Naive thymus-derived CD4-positive, alpha-beta T cell (primary cell): ENCODE measurements around the gene CXCL6. TPM values are rescaled to one million over a fixed set of nuclear protein-coding genes. Genes with fewer than 3 reads are reported as not detected.

Experiments used
- ATAC-seq: fragments of 150-1000 bp; cut with Tn5 transposase; 2 replicates; pipeline ENCODE4 v1.10.0; 2021; ENCODE audit warnings: mild to moderate bottlenecking, moderate library complexity
- CTCF ChIA-PET: fragments of 350-600 bp; sonication (Branson Sonifier 250); formaldehyde crosslinking; loops from one replicate; lab custom pipeline; 2021; ENCODE audit warnings: antibody characterized with exemption; lab: Charles Lee
- POLR2A ChIA-PET: fragments of 350-600 bp; sonication (Branson Sonifier 250); formaldehyde crosslinking; loops from one replicate; lab custom pipeline; 2021; ENCODE audit warnings: antibody characterized with exemption, inconsistent platforms; lab: Charles Lee
- DNase-seq, 9 donors: peaks; one replicate each; pipeline versions ENCODE4 v3.0.0 to v3.0.0-alpha.2; 2020 to 2022; ENCODE audit warnings: mixed read lengths in 1 of 9
- H3K27ac ChIP-seq: one replicate; pipeline ENCODE4 v1.7.0; 2013; ENCODE audit warnings: mild to moderate bottlenecking, low read depth, low read length, moderate library complexity
- H3K27me3 ChIP-seq, 2 donors: one replicate each; pipeline ENCODE4 v1.7.0; 2013; ENCODE audit warnings: low read length in 2 of 2, mild to moderate bottlenecking in 2 of 2, moderate library complexity in 2 of 2; ENCODE audit not compliant: control insufficient read depth in 2 of 2, insufficient read depth in 2 of 2
- H3K36me3 ChIP-seq, 3 experiments: 1 replicate in 2 of 3; 2 replicates in 1 of 3; pipeline ENCODE4 v1.7.0; 2013; ENCODE audit warnings: low read length in 3 of 3, mild to moderate bottlenecking in 3 of 3, moderate library complexity in 1 of 3; ENCODE audit not compliant: insufficient read depth in 3 of 3, control insufficient read depth in 2 of 3
- H3K4me1 ChIP-seq, 2 donors: one replicate each; pipeline ENCODE4 v1.7.0; 2013; ENCODE audit warnings: low read length in 2 of 2, mild to moderate bottlenecking in 2 of 2, moderate library complexity in 1 of 2; ENCODE audit not compliant: control insufficient read depth in 2 of 2, insufficient read depth in 2 of 2
- H3K4me3 ChIP-seq: 2 replicates; pipeline ENCODE4 v1.7.0; 2013; ENCODE audit warnings: mild to moderate bottlenecking, low read length
- H3K9me3 ChIP-seq, 3 experiments: 1 replicate in 2 of 3; 2 replicates in 1 of 3; pipeline ENCODE4 v1.7.0; 2013; ENCODE audit warnings: low read length in 3 of 3; ENCODE audit not compliant: control insufficient read depth in 2 of 3
- H3K27ac Mint-ChIP-seq, 9 donors: one replicate each; pipeline ENCODE4 v1.8.0; 2020 to 2022; ENCODE audit warnings: mixed read lengths in 9 of 9, mild to moderate bottlenecking in 8 of 9, moderate library complexity in 5 of 9, inconsistent platforms in 2 of 9
- H3K27me3 Mint-ChIP-seq, 5 donors: one replicate each; pipeline ENCODE4 v1.8.0; 2021 to 2022; ENCODE audit warnings: mixed read lengths in 5 of 5, mild to moderate bottlenecking in 1 of 5
- H3K36me3 Mint-ChIP-seq, 5 donors: one replicate each; pipeline ENCODE4 v1.8.0; 2020 to 2022; ENCODE audit warnings: mixed read lengths in 5 of 5, mild to moderate bottlenecking in 3 of 5, inconsistent platforms in 1 of 5
- H3K4me1 Mint-ChIP-seq, 7 donors: one replicate each; pipeline ENCODE4 v1.8.0; 2020 to 2022; ENCODE audit warnings: mixed read lengths in 7 of 7, mild to moderate bottlenecking in 3 of 7, inconsistent platforms in 1 of 7
- H3K4me3 Mint-ChIP-seq, 10 donors: one replicate each; pipeline ENCODE4 v1.8.0; 2020 to 2022; ENCODE audit warnings: mild to moderate bottlenecking in 10 of 10, mixed read lengths in 10 of 10, moderate library complexity in 6 of 10, inconsistent platforms in 2 of 10
- H3K9me3 Mint-ChIP-seq, 11 donors: one replicate each; pipeline ENCODE4 v1.8.0; 2020 to 2022; ENCODE audit warnings: mixed read lengths in 11 of 11, mild to moderate bottlenecking in 4 of 11, inconsistent platforms in 1 of 11, moderate library complexity in 1 of 11
- intact Hi-C, 2 donors: fragments of 100-400 bp; cut with micrococcal nuclease; formaldehyde crosslinking; loops; one replicate each; pipeline ENCODE4 v1.15.1; 2023
- polyA plus RNA-seq, 2 donors: library from polyadenylated mRNA; unstranded; fragments of 300-500 nt; fragmentation: Illumina TruSeq; gene quantifications; one replicate each; pipeline ENCODE4 v1.2.3, GENCODE V29; 2021
- total RNA-seq, 6 experiments: library from RNA in 5 of 6; stranded (reverse) in 5 of 6; gene quantifications; 1 replicate in 5 of 6; 2 replicates in 1 of 6; pipeline ENCODE4 v1.2.3 and lab custom pipeline; 2021 to 2026

CXCL6 gene
- total and polyA plus RNA-seq, 7 experiments from 2014 or later: not detected

DNA sequence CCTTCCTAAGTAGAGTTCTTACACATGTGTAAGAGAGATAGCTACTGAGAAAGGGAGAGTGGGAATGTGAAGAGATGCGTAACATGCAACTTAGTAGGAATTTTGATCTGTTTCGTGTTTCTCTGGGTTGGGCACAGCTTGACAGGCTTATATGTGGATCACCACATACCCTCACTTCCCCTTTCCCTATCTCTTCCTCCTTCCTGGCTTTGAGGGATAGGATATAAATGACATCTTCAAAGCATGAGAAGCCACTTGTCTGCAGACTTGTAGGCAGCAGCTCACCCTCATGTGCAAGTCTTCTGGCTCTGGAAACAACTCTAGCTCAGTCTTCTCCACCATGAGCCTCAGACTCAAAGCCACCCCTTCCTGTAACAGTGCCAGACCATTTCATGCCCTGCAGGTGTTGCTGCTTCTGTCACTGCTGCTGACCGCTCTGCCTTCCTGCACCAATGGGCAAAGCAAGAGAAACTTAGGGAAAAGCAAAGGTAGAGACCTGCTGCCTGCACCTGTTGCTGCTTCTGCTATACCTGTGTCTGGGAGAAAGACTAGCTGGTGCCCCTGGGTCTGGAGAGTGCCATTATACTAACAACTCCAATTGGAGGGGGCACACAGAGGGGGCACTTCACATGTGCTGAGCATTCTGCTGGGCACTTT is 11.2 kb downstream of the CXCL6 start:
- POLR2A ChIA-PET: no interaction called here
- peaks cover 0 to 2% (median 0%) of the 10 kb centered on the region in 11 donors for H3K9me3 Mint-ChIP-seq
- no peak overlapping the region for H3K4me3 ChIP-seq
- peaks cover 2 to 9% (median 4%) of the 10 kb centered on the region in 5 donors for H3K27me3 Mint-ChIP-seq
- ATAC-seq (no peak), DNase-seq (no peak)
- intact Hi-C loops: no loop called here
- H3K27ac Mint-ChIP-seq: no peak overlapping the region
- no peaks in the 10 kb centered on the region for H3K4me1 ChIP-seq
- no peaks in the 10 kb centered on the region for H3K9me3 ChIP-seq
- H3K4me3 Mint-ChIP-seq: no peak overlapping the region
- H3K27me3 ChIP-seq: no peaks in the 10 kb centered on the region
- H3K36me3 Mint-ChIP-seq: no peaks in the 10 kb centered on the region
- CTCF ChIA-PET: no interaction called here
- H3K36me3 ChIP-seq: no peaks in the 10 kb centered on the region
- H3K4me1 Mint-ChIP-seq: no peaks in the 10 kb centered on the region
- H3K27ac ChIP-seq: no peak overlapping the region

DNA sequence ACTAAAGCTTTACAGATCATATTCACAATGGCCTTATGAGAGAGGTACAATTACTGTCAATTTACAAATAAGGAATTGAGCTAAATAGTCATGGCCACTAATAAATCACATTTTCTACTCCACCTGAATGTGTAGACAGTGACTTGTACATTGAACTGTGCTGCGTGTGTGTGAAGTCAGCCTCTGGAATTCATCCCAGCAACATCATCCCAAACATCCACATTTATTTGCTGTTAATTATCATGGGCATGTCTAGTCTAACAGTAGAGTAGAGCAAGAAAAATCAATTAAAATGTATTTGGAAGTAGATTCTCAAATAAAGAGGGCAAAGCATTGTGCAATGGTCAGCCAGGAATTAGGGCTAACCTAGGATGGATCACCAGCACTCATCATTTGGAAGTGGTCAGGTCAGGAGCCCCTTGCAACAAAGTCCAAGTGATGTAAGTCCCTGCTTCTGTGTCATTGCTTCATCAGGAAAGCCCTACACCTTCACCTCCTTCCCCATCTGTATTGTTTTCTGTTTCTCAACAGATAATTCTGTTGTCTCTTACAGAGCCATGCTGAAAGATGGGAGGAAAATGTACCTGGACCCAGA is 11.8 kb downstream of the CXCL6 start:
- no peak for ATAC-seq
- peaks cover 0 to 2% (median 0%) of the 10 kb centered on the region in 11 donors for H3K9me3 Mint-ChIP-seq
- CTCF ChIA-PET: no interaction called here

DNA sequence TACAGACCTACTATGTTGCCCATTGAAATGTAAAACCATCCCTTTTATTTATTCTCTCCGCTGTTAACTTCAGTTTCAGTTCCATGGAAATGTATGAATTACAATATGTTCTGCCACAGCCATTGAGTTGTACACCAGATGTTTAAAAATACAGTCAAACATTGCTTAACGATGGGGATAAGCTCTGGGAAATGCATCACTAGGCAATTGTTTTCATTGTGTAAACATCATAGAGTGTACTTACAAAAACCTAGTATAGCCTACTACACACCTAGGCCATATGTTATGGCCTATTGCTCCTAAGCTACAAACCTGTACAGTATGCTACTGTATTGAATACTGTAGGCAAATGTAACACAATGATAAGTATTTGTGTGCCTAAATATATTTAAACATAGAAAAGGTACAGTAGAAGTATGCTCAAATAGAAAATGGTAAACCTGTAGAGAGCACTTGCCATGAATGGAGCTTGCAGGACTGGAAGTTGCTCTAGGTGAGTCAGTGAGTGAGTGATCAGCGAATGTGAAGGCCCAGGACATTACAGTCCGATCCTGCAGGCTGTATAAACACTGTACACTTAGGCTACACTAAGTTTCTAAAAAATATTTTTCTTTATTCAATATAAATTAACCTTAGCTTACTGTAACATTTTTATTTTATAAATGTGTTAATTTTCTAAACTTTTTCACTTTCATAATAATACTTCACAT is 13.9 kb downstream of the CXCL6 start:
- intact Hi-C loops: no loop called here
- CTCF ChIA-PET: no interaction called here
- Mint-ChIP-seq H3K9me3 (peaks cover 0 to 2% (median 0%) of the 10 kb centered on the region in 11 donors), H3K4me3 (no peak overlapping the region), H3K27ac (no peak overlapping the region), H3K4me1 (no peaks in the 10 kb centered on the region), H3K36me3 (no peaks in the 10 kb centered on the region), H3K27me3 (peaks cover 4 to 13% (median 10%) of the 10 kb centered on the region in 5 donors)
- no peaks in the 10 kb centered on the region for H3K9me3 ChIP-seq
- H3K27me3 ChIP-seq: no peaks in the 10 kb centered on the region
- no peak for ATAC-seq
- H3K4me3 ChIP-seq: no peak overlapping the region
- H3K27ac ChIP-seq: no peak overlapping the region
- no peaks in the 10 kb centered on the region for H3K36me3 ChIP-seq
- H3K4me1 ChIP-seq: no peaks in the 10 kb centered on the region
- POLR2A ChIA-PET: no interaction called here
- DNase-seq: no peak

More for the DNA sequence above, 11.8 kb downstream of the CXCL6 start:
- no peaks in the 10 kb centered on the region for H3K36me3 Mint-ChIP-seq
- peaks cover 0 to 9% (median 4%) of the 10 kb centered on the region in 5 donors for H3K27me3 Mint-ChIP-seq
- Histone ChIP-seq H3K4me1 (no peaks in the 10 kb centered on the region), H3K36me3 (no peaks in the 10 kb centered on the region), H3K9me3 (no peaks in the 10 kb centered on the region), H3K27me3 (no peaks in the 10 kb centered on the region), H3K4me3 (no peak overlapping the region), H3K27ac (no peak overlapping the region)
- DNase-seq: no peak
- POLR2A ChIA-PET: no interaction called here
- no peak overlapping the region for H3K4me3 Mint-ChIP-seq
- no peak overlapping the region for H3K27ac Mint-ChIP-seq
- H3K4me1 Mint-ChIP-seq: no peaks in the 10 kb centered on the region
- intact Hi-C loops: no loop called here

DNA sequence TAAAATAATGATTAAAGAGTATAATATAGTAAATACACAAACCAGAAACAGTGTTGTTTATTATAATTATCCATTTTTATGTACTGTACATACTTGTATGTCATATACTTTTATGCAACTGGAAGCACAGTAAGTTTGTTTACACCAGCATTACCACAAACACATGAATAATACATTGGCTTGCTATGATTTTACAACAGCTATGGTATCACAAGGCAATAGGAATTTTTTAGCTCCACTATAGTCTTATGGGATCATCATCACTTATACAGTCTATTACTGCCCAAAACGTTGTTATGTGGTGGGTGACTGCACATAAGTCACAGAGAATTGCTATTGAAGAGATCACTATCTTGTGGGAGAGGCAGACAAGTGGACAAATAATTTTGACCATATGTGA is 14.8 kb downstream of the CXCL6 start:
- CTCF ChIA-PET: no interaction called here
- no peak for DNase-seq
- Histone ChIP-seq H3K9me3 (no peaks in the 10 kb centered on the region), H3K27ac (no peak overlapping the region), H3K4me3 (no peak overlapping the region), H3K27me3 (no peaks in the 10 kb centered on the region), H3K4me1 (no peaks in the 10 kb centered on the region), H3K36me3 (no peaks in the 10 kb centered on the region)
- Mint-ChIP-seq H3K36me3 (no peaks in the 10 kb centered on the region), H3K27ac (no peak overlapping the region), H3K4me1 (no peaks in the 10 kb centered on the region), H3K4me3 (no peak overlapping the region), H3K27me3 (peaks cover 0 to 15% (median 12%) of the 10 kb centered on the region in 5 donors), H3K9me3 (peaks cover 0 to 2% (median 0%) of the 10 kb centered on the region in 11 donors)
- intact Hi-C loops: no loop called here
- ATAC-seq: no peak
- POLR2A ChIA-PET: no interaction called here

DNA sequence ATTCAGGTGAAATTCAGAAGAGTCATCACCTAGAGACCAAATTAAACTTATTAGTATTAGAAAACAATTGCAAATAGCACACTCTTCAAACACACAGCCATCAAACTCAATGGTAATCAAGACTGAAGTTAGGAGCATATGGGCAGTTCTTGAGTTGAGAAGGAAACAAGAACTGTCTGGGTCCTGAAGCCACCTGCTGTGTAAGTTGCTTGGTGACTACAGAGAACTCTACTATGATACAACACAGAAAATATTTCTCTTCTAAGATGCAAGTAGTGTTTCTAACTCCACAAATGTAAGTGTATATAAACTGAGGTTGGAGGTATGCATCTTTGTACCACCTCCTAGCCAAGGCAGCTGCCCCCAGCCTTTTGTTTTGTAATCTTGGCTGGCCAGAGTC is 16.3 kb downstream of the CXCL6 start:
- no peaks in the 10 kb centered on the region for H3K27me3 ChIP-seq
- H3K4me3 ChIP-seq: no peak overlapping the region
- H3K36me3 Mint-ChIP-seq: no peaks in the 10 kb centered on the region
- no peak overlapping the region for H3K27ac ChIP-seq
- no peak overlapping the region for H3K27ac Mint-ChIP-seq
- H3K4me1 ChIP-seq: no peaks in the 10 kb centered on the region
- ChIA-PET POLR2A (no interaction called here), CTCF (no interaction called here)
- no peaks in the 10 kb centered on the region for H3K4me1 Mint-ChIP-seq
- intact Hi-C loops: no loop called here
- H3K4me3 Mint-ChIP-seq: no peak overlapping the region
- peaks cover 0 to 15% (median 12%) of the 10 kb centered on the region in 5 donors for H3K27me3 Mint-ChIP-seq
- no peak for ATAC-seq
- no peak for DNase-seq
- no peaks in the 10 kb centered on the region for H3K36me3 ChIP-seq
- H3K9me3 Mint-ChIP-seq: peaks cover 0 to 2% (median 0%) of the 10 kb centered on the region in 11 donors
- no peaks in the 10 kb centered on the region for H3K9me3 ChIP-seq

DNA sequence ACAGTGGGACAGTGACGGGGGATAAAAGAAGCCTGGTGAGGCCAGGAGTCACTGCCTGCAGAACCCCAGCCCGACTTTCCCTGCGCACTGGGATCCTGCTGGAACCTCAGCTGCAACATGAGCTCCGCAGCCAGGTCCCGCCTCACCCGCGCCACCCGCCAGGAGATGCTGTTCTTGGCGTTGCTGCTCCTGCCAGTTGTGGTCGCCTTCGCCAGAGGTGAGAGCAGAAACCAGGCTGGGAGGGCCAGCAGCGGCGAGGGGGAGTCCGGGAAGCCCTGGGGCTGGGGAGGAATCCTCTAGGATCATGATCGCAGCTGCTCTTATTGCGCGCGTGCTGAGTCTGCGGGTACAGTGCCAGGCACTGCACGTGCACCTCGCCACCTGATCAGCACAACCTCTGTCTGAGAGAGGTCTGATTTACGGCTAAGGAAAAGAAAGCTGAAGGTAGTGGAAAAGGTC is 16.8 kb downstream of the CXCL6 start, which contains the start of gene PF4V1:
Gene PF4V1, plus strand, starts transcription at position 51 of the 459 bp plus-strand sequence. Its CDS starts 67 bp downstream, at position 118.
- no peak for ATAC-seq
- ChIA-PET POLR2A (no interaction called here), CTCF (no interaction called here)
- intact Hi-C loops: no loop called here
- Histone ChIP-seq H3K27me3 (no peaks in the 10 kb centered on the region), H3K4me1 (no peaks in the 10 kb centered on the region), H3K27ac (no peak within 1 kb of the TSS), H3K9me3 (no peaks in the 10 kb centered on the region), H3K36me3 (no peaks in the 10 kb centered on the region), H3K4me3 (no peak within 1 kb of the TSS)
- Mint-ChIP-seq H3K27ac (no peak within 1 kb of the TSS), H3K9me3 (peaks cover 0 to 2% (median 0%) of the 10 kb centered on the region in 11 donors), H3K36me3 (no peaks in the 10 kb centered on the region), H3K27me3 (peaks cover 0 to 15% (median 12%) of the 10 kb centered on the region in 5 donors), H3K4me1 (no peaks in the 10 kb centered on the region), H3K4me3 (no peak within 1 kb of the TSS)
- DNase-seq: no peak
